GM12878 (cell line): ENCODE data around the gene RXFP1.

Experiments used
- CBFB ChIP-seq: IDR thresholded peaks from 2 replicates; pipeline ENCODE4 v1.6.1; 2016; ENCODE audit warnings: antibody characterized with exemption, low read depth
- CHD1 ChIP-seq: IDR thresholded peaks from 2 replicates; pipeline ENCODE4 v1.6.1; 2012; ENCODE audit warnings: low read depth, low read length, improper control_type of control experiment
- CTCF ChIP-seq, 3 experiments: IDR thresholded peaks in 2 of 3; conservative IDR thresholded peaks in 1 of 3; 2 replicates each; pipeline ENCODE4 v1.5.1; 2011; ENCODE audit warnings: low read depth in 3 of 3, low read length in 3 of 3, mild to moderate bottlenecking in 3 of 3, control low read depth in 2 of 3, moderate library complexity in 2 of 3, inconsistent platforms in 1 of 3, mixed read lengths in 1 of 3; ENCODE audit not compliant: control insufficient read depth in 2 of 3, insufficient read depth in 1 of 3; ENCODE audit errors: extremely low read depth in 1 of 3
- DPF2 ChIP-seq: fragments of 450-650 bp; IDR thresholded peaks from 2 replicates; pipeline ENCODE4 v1.6.1; 2017; ENCODE audit warnings: mild to moderate bottlenecking
- ESRRA ChIP-seq: IDR thresholded peaks from 2 replicates; pipeline ENCODE4 v1.6.1; 2012; ENCODE audit warnings: mild to moderate bottlenecking, low read length, improper control_type of control experiment
- HDAC2 ChIP-seq: fragments of 200-600 bp; sonication (generic); IDR thresholded peaks from 2 replicates; pipeline ENCODE4 v1.6.1; 2017
- HDGF ChIP-seq: fragments of 450-650 bp; IDR thresholded peaks from 2 replicates; pipeline ENCODE4 v1.6.1; 2016; ENCODE audit warnings: antibody characterized with exemption
- NFYB ChIP-seq: IDR thresholded peaks from 2 replicates; pipeline ENCODE4 v1.6.1; 2011; ENCODE audit warnings: low read depth, mild to moderate bottlenecking, low read length, improper control_type of control experiment, moderate library complexity; ENCODE audit not compliant: insufficient read depth
- POLR2AphosphoS5 ChIP-seq: IDR thresholded peaks from 2 replicates; pipeline ENCODE4 v1.6.1; 2011; ENCODE audit warnings: mild to moderate bottlenecking, low read length, inconsistent platforms
- SMC3 ChIP-seq: IDR thresholded peaks from 2 replicates; pipeline ENCODE4 v1.6.1; 2011; ENCODE audit warnings: low read length, improper control_type of control experiment, borderline replicate concordance
- SPI1 ChIP-seq: IDR thresholded peaks from 2 replicates; pipeline ENCODE4 v1.6.1; 2011; ENCODE audit warnings: low read depth, mild to moderate bottlenecking, low read length, moderate library complexity, borderline replicate concordance; ENCODE audit not compliant: insufficient read depth
- WRNIP1 ChIP-seq: IDR thresholded peaks from 2 replicates; pipeline ENCODE4 v1.6.1; 2011; ENCODE audit warnings: low read depth, low read length, improper control_type of control experiment, borderline replicate concordance
- ZNF274 ChIP-seq: IDR thresholded peaks from one replicate; pipeline ENCODE4 v1.8.0; 2011; ENCODE audit not compliant: insufficient read length, insufficient read depth

DNA sequence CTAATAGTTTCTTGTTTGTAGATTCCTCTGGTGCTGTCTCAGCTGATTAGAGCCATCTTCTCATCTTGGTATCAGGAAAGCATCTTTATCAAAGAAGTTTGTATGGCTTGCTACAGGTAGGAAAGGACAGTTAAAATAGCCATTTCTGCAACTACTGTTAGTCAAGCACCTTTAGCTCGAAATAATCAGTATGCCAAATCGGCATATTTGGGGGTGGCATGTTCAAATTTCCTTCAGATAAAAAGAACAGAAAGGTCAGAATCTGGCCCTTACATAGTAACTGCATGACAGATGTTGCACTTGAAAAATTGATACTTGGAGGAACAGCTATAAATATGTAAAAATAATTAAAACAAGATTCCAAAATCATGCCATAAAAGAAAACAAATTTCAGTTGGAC, 145.2 kb downstream of the RXFP1 start:
- TF ChIP-seq DPF2: no peak
- TF ChIP-seq SPI1: no peak
- no peak for TF ChIP-seq ESRRA
- no peak for TF ChIP-seq POLR2AphosphoS5
- TF ChIP-seq HDAC2: no peak
- no peak for TF ChIP-seq HDGF
- no peak for TF ChIP-seq WRNIP1
- TF ChIP-seq CTCF (IDR thresholded peaks at IDR 0.05 in 2 of 3, conservative IDR thresholded peaks at IDR 0.05 in 1 of 3; ENCODE audit: control insufficient read depth in 2 of 3, extremely low read depth in 1 of 3, insufficient read depth in 1 of 3, low read depth in 3 of 3, low read length in 3 of 3): no peak
- no peak for TF ChIP-seq NFYB
- no peak for TF ChIP-seq ZNF274
- no peak for TF ChIP-seq CHD1
- no peak for TF ChIP-seq CBFB
- TF ChIP-seq SMC3: no peak
